ENCODE data around the gene HOTAIR. TPM values are rescaled to one million over a fixed set of nuclear protein-coding genes. Genes with fewer than 3 reads are reported as not detected.
A peak's percentile ranks its signal among the peaks of the same experiment; 100 is the strongest.

Gene HOTAIR
- polyA plus RNA-seq, 1 donor from 2014 or later = not detected

DNA sequence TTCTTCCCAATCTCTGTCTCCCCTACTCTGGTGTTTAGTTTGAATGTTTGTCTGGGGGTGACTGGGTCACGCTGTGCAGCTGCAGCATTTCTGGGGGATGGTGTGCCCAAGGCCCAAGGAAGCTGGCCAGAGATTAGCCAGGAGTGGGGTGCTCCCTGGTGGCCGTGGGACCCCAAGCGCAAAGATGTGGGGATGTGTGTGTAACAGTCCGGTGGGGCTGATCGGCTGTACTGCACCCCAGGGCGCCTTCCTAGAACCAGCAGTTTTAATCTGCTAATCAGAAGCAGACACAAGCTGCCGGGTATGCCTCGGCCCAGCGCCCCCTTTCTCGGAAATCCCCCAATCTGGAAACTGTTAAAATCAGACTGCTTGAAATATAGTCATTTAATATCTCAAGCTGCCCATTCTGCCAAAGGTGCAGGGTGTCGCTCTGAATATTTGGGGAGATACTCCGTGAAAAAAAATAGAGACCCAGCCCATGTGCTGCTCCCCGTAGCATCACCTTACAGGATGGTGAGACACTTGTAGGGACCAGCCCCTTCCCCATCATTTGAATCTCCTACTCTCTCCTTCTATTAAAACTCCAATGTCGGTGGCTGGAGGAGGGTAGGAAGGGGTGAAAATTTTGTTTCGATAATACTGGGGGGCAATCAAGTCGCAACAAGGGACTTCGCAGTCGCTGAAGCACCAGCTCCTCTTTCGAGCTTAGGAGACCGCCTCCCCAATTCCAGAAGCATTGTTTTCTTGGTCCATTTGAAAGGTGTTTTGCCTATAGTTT lies 29.5 kb upstream of the HOTAIR start:
- no peaks in the 10 kb centered on the region for H3K36me3 ChIP-seq (ENCODE audit: insufficient read depth, low read length)
- H3F3A ChIP-seq (ENCODE audit: insufficient read depth, low read length, poor library complexity, severe bottlenecking) = no peaks in the 10 kb centered on the region
- H3K9me2 ChIP-seq (ENCODE audit: insufficient read depth, low read length) = no peaks in the 10 kb centered on the region
- no peak overlapping the region for H3K27ac ChIP-seq (ENCODE audit: low read length)
- no peaks in the 10 kb centered on the region for H3K9me3 ChIP-seq (ENCODE audit: low read length)
- H4K20me1 ChIP-seq (ENCODE audit: insufficient read depth) = no peaks in the 10 kb centered on the region
- TF ChIP-seq MXI1 (conservative IDR thresholded peaks at IDR 0.05; ENCODE audit: poor library complexity, severe bottlenecking) (no peak), SMC3 (conservative IDR thresholded peaks at IDR 0.05; ENCODE audit: poor library complexity) (peak; percentile 55), POLR2AphosphoS5 (IDR thresholded peaks at IDR 0.05) (no peak), TAF1 (IDR thresholded peaks at IDR 0.05; ENCODE audit: low read depth) (no peak), EP300 (conservative IDR thresholded peaks at IDR 0.05; ENCODE audit: poor library complexity, severe bottlenecking) (no peak), RAD21 (conservative IDR thresholded peaks at IDR 0.05) (peak; percentile 53), EZH2 (IDR thresholded peaks at IDR 0.05; ENCODE audit: borderline replicate concordance, insufficient read depth, low read length, poor library complexity, severe bottlenecking) (no peak)
- TF ChIP-seq, protein P1, sequence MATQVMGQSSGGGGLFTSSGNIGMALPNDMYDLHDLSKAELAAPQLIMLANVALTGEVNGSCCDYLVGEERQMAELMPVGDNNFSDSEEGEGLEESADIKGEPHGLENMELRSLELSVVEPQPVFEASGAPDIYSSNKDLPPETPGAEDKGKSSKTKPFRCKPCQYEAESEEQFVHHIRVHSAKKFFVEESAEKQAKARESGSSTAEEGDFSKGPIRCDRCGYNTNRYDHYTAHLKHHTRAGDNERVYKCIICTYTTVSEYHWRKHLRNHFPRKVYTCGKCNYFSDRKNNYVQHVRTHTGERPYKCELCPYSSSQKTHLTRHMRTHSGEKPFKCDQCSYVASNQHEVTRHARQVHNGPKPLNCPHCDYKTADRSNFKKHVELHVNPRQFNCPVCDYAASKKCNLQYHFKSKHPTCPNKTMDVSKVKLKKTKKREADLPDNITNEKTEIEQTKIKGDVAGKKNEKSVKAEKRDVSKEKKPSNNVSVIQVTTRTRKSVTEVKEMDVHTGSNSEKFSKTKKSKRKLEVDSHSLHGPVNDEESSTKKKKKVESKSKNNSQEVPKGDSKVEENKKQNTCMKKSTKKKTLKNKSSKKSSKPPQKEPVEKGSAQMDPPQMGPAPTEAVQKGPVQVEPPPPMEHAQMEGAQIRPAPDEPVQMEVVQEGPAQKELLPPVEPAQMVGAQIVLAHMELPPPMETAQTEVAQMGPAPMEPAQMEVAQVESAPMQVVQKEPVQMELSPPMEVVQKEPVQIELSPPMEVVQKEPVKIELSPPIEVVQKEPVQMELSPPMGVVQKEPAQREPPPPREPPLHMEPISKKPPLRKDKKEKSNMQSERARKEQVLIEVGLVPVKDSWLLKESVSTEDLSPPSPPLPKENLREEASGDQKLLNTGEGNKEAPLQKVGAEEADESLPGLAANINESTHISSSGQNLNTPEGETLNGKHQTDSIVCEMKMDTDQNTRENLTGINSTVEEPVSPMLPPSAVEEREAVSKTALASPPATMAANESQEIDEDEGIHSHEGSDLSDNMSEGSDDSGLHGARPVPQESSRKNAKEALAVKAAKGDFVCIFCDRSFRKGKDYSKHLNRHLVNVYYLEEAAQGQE (IDR thresholded peaks at IDR 0.05; ENCODE audit: borderline replicate concordance) = no peak
- TF ChIP-seq, protein P2, sequence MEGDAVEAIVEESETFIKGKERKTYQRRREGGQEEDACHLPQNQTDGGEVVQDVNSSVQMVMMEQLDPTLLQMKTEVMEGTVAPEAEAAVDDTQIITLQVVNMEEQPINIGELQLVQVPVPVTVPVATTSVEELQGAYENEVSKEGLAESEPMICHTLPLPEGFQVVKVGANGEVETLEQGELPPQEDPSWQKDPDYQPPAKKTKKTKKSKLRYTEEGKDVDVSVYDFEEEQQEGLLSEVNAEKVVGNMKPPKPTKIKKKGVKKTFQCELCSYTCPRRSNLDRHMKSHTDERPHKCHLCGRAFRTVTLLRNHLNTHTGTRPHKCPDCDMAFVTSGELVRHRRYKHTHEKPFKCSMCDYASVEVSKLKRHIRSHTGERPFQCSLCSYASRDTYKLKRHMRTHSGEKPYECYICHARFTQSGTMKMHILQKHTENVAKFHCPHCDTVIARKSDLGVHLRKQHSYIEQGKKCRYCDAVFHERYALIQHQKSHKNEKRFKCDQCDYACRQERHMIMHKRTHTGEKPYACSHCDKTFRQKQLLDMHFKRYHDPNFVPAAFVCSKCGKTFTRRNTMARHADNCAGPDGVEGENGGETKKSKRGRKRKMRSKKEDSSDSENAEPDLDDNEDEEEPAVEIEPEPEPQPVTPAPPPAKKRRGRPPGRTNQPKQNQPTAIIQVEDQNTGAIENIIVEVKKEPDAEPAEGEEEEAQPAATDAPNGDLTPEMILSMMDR (IDR thresholded peaks at IDR 0.05; ENCODE audit: poor library complexity, severe bottlenecking) = peak; percentile 44
- H3K9ac ChIP-seq (ENCODE audit: low read length) = no peak overlapping the region
- no peaks in the 10 kb centered on the region for H3K79me2 ChIP-seq (replicated peaks; ENCODE audit: insufficient read depth, low read length)
- peaks cover 99% of the 10 kb centered on the region for H3K27me3 ChIP-seq (ENCODE audit: insufficient read depth, low read depth, low read length)
- H2AFZ ChIP-seq (ENCODE audit: low read depth, low read length) = no peak overlapping the region
- no peak overlapping the region for H3K4me3 ChIP-seq (ENCODE audit: low read length)
- H3K4me2 ChIP-seq (ENCODE audit: low read length) = no peak overlapping the region

DNA sequence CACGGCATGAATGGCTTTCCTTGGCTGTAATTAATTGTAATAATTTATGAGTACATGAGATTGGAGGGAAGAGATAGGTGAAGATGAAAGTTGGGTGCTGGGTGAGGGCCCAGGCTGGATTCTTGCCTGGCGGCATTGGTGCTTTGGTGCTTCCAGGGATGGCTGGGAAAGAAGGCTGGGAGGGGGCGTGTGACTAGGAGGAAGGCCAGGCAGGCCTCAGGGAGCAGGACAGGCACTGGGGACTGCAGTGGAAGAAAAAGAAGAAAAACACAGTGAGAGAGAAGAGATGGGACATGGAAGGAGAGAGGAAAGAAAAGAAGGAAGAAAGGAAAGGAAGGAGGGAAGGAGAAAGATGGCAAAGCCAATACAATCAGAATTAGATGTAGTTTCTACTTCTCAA lies 28.9 kb upstream of the HOTAIR start:
- Histone ChIP-seq H4K20me1 (ENCODE audit: insufficient read depth) (no peaks in the 10 kb centered on the region), H3K4me2 (ENCODE audit: low read length) (no peak overlapping the region), H3K36me3 (ENCODE audit: insufficient read depth, low read length) (no peaks in the 10 kb centered on the region), H3K9ac (ENCODE audit: low read length) (no peak overlapping the region), H3K27me3 (ENCODE audit: insufficient read depth, low read depth, low read length) (peaks cover 100% of the 10 kb centered on the region), H3K9me3 (ENCODE audit: low read length) (no peaks in the 10 kb centered on the region), H3K4me3 (ENCODE audit: low read length) (no peak overlapping the region), H3K79me2 (replicated peaks; ENCODE audit: insufficient read depth, low read length) (no peaks in the 10 kb centered on the region), H3K27ac (ENCODE audit: low read length) (no peak overlapping the region), H3F3A (ENCODE audit: insufficient read depth, low read length, poor library complexity, severe bottlenecking) (no peaks in the 10 kb centered on the region), H3K9me2 (ENCODE audit: insufficient read depth, low read length) (no peaks in the 10 kb centered on the region), H2AFZ (ENCODE audit: low read depth, low read length) (no peak overlapping the region)
- TF ChIP-seq, protein P2 (IDR thresholded peaks at IDR 0.05; ENCODE audit: poor library complexity, severe bottlenecking) = no peak
- TF ChIP-seq, protein P1 (IDR thresholded peaks at IDR 0.05; ENCODE audit: borderline replicate concordance) = no peak
- no peak for TF ChIP-seq EZH2 (IDR thresholded peaks at IDR 0.05; ENCODE audit: borderline replicate concordance, insufficient read depth, low read length, poor library complexity, severe bottlenecking)
- TF ChIP-seq MXI1 (conservative IDR thresholded peaks at IDR 0.05; ENCODE audit: poor library complexity, severe bottlenecking) = no peak
- no peak for TF ChIP-seq TAF1 (IDR thresholded peaks at IDR 0.05; ENCODE audit: low read depth)
- no peak for TF ChIP-seq SMC3 (conservative IDR thresholded peaks at IDR 0.05; ENCODE audit: poor library complexity)
- TF ChIP-seq RAD21 (conservative IDR thresholded peaks at IDR 0.05) = no peak
- no peak for TF ChIP-seq POLR2AphosphoS5 (IDR thresholded peaks at IDR 0.05)
- no peak for TF ChIP-seq EP300 (conservative IDR thresholded peaks at IDR 0.05; ENCODE audit: poor library complexity, severe bottlenecking)
